GM10847 (cell line): ENCODE results near the gene CC2D1A.
A peak's percentile ranks its signal among the peaks of the same experiment; 100 is the strongest.

Source experiments
- POLR2A ChIP-seq: IDR thresholded peaks from 2 replicates; pipeline ENCODE4 v1.6.1; 2011; ENCODE audit not compliant: insufficient read length; ENCODE audit errors: extremely low read depth

The CC2D1A gene

DNA sequence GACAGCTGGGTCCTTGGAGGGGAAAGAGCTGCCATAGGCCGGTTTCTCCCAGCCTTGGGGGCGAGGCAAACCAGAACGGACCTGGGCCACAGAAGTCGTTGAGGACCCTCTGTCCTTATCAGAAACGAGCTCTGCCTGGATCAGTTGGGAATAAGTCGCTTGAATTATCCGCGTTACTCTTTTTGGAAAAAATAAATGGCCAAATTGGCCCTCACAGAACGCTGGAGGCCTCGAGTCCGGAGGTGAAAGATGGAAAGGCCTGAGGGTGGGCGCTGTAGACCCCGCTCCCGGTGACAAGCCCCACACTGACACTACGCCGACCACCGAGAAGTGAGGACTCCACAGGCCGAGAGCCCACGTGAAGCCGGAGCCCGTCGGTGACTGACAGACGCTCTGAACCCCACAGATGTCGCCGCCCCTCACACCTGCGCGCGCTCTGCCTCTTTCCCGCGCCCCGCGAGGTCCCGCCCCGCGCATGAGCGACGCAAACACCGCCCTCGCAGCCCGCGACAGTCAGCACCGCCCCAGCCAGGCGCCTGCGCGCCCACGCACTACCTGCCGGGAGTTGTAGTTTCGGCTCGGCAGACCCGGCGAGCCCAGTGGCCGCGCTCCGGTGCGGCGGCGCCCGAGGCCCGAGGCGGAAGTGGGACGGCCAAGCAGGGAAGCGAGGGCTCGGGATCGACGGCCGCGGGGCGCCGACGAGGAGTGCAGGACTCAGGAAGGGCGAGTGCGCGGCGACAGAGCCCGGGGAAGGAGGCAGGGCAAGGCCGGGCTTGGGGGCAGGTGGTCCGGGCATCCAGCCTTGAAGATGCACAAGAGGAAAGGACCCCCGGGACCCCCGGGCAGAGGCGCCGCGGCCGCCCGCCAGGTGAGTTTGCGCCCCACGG is at the start of gene CC2D1A, which contains the start of gene BRME1:
Gene CC2D1A, plus strand, starts transcription at position 568 of the 887 bp plus-strand sequence. Its CDS starts 241 bp downstream, at position 809.
Gene BRME1, minus strand, starts transcription at position 484 of the 887 bp plus-strand sequence. CDS start 1,225 bp downstream, outside the sequence.
- TF ChIP-seq POLR2A = peak; percentile 59

- no peak for TF ChIP-seq POLR2A
Observed at GRCh38 chr19:13856497-13856896, 49.5 kb upstream of the CC2D1A start.

- TF ChIP-seq POLR2A = no peak
Observed at GRCh38 chr19:13859361-13859880, 46.6 kb upstream of the CC2D1A start.

GRCh38 chr19:13860679-13861391 is 45.2 kb upstream of the CC2D1A start:
- TF ChIP-seq POLR2A = no peak

GRCh38 chr19:13861392-13861713 is 44.6 kb upstream of the CC2D1A start:
- no peak for TF ChIP-seq POLR2A

- peak; percentile 41 for TF ChIP-seq POLR2A
Observed at GRCh38 chr19:13861714-13862531, 44.1 kb upstream of the CC2D1A start.

DNA sequence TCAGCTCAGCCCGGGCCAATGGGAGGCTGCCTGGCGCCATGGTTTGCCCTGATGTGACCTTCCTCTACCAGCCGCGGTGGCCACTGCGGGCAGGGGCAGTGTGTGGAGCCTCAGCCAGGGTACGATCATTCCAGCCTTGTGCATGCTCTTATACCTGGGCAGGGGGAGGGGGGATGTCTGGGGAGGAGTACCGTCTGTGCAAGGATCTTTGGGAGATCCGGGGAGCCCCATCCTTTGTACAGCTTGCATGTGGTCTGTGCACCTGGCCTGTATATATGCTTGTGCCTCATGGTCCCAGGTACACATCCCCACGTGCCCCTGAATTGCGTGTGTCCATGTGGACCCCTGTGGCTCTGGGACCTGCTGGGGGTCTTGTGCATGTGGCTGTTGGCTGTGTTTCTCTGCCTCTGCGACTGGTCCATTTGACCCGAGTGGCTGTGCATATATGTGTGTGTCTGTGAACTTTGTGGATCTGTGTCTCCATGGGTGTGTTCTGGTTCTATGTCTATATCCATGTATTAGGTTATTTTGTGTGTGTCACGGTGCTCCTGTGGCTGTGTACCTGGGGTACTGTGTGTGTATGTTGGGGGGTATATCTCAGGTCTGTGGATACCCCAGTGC is 41.8 kb upstream of the CC2D1A start:
- TF ChIP-seq POLR2A = no peak

DNA sequence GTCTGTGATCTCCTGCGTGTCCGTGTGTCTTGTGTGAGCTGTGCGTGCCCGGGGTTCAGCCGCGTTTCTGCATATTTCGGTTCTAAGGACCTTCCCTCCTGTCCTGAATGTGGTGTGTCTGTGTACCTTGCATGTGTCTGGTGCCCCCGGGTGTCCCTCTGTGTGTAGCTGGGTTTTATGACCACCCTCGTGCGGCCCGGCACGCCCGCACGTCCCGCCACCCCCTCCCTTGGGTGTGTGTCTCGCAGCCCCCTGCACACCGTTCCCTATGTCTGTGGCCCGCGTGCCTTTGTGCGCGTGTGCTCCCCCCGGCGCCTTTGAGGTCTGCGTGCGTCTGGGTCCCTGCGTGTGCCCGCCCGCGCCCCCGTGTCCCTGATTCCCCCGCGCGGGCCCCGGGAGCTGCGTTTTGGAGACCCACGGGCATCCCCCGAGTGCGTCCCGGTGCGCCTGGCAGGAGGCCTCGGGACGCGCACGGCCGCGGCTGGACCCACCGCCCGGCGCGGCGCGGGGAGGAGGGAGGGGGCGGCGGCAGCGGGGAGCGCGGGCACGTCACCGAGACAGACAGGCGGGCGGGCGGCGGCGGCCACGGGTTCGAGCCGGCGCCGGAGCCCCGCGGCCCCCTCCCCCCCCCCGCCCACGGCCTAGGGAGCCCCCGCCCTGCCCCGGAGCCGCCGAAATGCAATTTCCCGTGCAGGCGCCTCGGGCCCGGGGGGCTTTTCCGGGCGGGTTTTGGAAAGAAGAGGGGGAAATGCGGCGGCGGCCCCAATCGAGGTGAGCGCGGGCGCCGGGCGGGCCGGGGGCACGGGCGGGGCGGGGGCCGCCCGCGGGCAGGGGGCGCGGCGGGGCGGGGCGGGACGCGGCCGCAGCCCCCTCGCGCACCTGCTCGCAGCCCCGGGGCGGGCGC is 41.1 kb upstream of the CC2D1A start:
- TF ChIP-seq POLR2A = no peak

- no peak for TF ChIP-seq POLR2A
Observed at GRCh38 chr19:13865571-13866462, 40.2 kb upstream of the CC2D1A start.

GRCh38 chr19:13866463-13867046 is 39.4 kb upstream of the CC2D1A start:
- no peak for TF ChIP-seq POLR2A

- TF ChIP-seq POLR2A = no peak
Observed at GRCh38 chr19:13868663-13869062, 37.3 kb upstream of the CC2D1A start.

GRCh38 chr19:13869281-13869680 is 36.7 kb upstream of the CC2D1A start:
- no peak for TF ChIP-seq POLR2A

DNA sequence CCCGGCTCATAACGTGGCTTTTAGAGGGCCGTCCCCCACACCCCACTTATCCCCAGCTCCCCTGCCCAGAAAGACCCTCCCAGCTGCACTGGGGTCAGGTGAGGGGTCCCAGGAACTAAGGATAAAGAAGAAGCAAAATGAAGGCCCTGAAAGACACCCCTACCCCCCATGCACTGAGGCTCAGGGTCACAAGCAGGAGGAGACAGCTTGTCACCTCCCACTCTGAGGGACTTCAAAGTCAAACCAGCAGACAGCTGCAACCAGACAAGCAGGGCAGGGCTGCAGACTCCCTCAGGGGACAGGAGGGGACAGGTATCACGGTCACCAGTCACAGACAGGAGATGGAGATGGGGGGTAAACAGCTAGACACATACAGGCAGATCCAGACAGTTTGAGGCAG is 35.1 kb upstream of the CC2D1A start:
- no peak for TF ChIP-seq POLR2A

- TF ChIP-seq POLR2A = no peak
Observed at GRCh38 chr19:13872339-13872694, 33.7 kb upstream of the CC2D1A start.
